NCI-H146 treated with DMSO at 0.1 percent for 48 hours (cell line): Measurements from ENCODE around the gene CA9.

ENCODE experiments used
- DNase-seq: peaks from one replicate; lab custom pipeline; 2025; ENCODE audit not compliant: unreplicated experiment; lab: John Stamatoyannopoulos, UW

CA9 gene

DNA sequence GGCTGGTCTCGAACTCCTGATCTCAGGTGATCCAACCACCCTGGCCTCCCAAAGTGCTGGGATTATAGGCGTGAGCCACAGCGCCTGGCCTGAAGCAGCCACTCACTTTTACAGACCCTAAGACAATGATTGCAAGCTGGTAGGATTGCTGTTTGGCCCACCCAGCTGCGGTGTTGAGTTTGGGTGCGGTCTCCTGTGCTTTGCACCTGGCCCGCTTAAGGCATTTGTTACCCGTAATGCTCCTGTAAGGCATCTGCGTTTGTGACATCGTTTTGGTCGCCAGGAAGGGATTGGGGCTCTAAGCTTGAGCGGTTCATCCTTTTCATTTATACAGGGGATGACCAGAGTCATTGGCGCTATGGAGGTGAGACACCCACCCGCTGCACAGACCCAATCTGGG, 1.5 kb downstream of the CA9 start:
- no peak for DNase-seq

DNA sequence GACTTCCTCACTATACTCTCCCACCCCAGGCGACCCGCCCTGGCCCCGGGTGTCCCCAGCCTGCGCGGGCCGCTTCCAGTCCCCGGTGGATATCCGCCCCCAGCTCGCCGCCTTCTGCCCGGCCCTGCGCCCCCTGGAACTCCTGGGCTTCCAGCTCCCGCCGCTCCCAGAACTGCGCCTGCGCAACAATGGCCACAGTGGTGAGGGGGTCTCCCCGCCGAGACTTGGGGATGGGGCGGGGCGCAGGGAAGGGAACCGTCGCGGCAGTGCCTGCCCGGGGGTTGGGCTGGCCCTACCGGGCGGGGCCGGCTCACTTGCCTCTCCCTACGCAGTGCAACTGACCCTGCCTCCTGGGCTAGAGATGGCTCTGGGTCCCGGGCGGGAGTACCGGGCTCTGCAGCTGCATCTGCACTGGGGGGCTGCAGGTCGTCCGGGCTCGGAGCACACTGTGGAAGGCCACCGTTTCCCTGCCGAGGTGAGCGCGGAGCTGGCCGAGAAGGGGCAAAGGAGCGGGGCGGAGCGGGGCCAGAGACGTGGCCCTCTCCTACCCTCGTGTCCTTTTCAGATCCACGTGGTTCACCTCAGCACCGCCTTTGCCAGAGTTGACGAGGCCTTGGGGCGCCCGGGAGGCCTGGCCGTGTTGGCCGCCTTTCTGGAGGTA, 2.1 kb downstream of the CA9 start:
- DNase-seq, result no peak

- no peak for DNase-seq
Observed at GRCh38 chr9:35679091-35679490, 5.4 kb downstream of the CA9 start.

DNA sequence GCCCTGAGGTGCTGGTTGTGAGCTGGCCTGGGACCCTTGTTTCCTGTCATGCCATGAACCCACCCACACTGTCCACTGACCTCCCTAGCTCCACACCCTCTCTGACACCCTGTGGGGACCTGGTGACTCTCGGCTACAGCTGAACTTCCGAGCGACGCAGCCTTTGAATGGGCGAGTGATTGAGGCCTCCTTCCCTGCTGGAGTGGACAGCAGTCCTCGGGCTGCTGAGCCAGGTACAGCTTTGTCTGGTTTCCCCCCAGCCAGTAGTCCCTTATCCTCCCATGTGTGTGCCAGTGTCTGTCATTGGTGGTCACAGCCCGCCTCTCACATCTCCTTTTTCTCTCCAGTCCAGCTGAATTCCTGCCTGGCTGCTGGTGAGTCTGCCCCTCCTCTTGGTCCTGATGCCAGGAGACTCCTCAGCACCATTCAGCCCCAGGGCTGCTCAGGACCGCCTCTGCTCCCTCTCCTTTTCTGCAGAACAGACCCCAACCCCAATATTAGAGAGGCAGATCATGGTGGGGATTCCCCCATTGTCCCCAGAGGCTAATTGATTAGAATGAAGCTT, 6.1 kb downstream of the CA9 start:
- no peak for DNase-seq

DNA sequence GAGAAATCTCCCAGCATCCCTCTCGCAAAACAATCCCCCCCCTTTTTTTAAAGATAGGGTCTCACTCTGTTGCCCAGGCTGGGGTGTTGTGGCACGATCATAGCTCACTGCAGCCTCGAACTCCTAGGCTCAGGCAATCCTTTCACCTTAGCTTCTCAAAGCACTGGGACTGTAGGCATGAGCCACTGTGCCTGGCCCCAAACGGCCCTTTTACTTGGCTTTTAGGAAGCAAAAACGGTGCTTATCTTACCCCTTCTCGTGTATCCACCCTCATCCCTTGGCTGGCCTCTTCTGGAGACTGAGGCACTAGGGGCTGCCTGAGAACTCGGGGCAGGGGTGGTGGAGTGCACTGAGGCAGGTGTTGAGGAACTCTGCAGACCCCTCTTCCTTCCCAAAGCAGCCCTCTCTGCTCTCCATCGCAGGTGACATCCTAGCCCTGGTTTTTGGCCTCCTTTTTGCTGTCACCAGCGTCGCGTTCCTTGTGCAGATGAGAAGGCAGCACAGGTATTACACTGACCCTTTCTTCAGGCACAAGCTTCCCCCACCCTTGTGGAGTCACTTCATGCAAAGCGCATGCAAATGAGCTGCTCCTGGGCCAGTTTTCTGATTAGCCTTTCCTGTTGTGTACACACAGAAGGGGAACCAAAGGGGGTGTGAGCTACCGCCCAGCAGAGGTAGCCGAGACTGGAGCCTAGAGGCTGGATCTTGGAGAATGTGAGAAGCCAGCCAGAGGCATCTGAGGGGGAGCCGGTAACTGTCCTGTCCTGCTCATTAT, 6.8 kb downstream of the CA9 start:
- DNase-seq, result no peak

- DNase-seq, result no peak
Observed at GRCh38 chr9:35681341-35682002, 7.7 kb downstream of the CA9 start.

- DNase-seq, result no peak
Observed at GRCh38 chr9:35682051-35682450, 8.3 kb downstream of the CA9 start.

DNA sequence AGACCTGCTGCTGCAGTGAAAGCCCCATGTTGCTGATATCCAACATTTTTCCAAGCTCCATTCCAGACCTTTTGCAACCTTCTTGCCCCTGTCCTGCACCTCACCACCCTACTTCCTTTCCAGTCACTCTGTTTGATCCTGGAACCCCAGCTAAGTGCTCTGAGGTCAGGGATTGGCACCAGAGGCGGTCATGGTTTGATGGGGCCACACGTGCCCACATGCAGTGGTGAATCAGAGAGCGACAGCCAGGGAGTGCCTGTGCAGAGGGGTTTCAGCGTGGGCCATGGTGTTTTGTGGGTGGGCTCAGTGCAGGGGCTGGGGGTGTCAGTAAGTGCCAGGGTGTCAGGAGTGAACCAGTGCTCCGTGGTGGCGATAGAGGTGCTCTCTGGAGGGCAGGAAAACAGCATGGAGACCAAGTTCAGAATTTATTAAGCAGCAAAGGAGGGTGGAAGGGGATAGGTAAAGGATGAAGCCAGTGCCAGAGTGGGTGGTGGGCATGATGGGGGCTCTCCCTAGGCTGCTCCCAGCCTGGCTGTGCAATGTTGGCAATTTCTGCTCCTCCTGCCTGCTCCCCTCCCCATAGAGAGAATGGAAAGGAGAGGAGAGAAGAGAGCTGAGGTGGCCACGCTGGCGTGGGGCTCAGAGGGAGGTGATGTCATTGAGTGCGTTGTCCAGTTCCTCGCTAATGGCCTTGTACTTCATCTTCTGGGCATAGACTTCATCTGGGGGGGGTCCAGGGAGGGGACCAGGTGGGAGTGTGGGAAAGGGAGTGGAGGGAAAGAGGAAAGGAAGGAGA, 9.0 kb downstream of the CA9 start:
- no peak for DNase-seq

- no peak for DNase-seq
Observed at GRCh38 chr9:35683323-35683722, 9.6 kb downstream of the CA9 start.

GRCh38 chr9:35684921-35685320, 11.2 kb downstream of the CA9 start:
- DNase-seq, result no peak

DNA sequence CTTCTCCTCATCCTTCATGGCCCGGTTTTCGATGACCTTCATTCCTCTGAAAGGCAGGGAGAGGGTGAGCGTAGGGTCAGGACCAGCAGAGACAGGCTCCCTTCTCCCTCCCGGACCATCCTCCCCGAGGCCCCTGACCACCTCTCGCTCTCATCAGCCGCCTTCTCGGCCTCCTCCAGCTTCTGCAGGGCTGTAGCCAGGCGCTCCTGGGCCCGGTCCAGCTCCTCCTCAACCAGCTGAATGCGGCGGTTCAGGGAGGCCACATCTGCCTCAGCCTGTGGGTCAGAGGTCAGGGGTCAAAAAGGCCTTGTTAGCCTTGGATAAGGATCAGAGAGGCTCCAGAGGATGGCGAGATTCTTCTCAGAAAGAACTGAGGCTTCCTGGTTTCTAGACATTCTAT, 11.8 kb downstream of the CA9 start:
- no peak for DNase-seq

DNA sequence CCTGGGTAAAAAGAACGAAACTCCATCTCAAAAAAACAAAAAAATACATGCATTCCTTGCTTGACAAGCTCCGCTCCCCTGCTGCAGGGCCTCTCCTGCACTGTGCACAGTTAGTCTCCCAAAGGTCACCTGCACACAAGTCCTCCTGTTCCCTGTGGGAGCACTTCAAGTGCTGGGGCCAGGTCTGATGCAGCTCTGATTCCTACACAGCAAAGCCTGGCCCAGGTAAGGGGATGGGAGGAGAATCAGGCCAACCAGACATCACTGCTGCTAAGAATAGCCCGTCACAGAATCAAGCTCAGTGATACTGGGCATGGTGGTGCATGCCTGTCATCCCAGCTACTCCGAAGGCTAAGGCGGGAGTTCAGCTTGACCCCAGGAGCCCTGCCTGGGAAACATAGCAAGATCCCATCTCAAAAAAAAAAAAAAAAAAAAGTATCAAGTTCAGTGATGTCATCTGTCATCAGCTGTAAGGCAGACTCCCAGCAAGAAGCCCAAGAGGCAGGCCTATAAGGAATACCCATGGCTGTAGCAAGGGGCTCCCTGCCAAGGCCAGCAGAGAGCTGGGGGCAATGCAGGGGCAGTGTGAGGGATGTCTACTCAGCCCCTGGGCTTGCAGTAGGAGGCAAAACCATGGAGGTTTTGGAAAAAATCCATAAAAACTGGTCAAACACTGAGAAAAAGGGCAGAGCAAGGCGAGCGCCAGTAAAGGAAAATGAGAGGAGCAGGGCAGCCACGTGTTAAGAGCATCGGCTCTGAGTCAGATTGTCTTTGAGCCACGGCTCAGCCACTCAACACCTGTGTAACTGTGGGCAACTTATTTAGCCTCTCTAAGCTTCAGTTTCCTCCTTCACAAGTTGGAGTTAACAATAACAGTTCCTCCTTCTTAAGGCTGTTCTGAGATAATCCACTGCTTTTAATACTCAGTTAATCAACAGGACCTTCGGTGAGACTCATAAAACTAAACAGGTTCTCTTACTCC, 12.8 kb downstream of the CA9 start:
- no peak for DNase-seq

GRCh38 chr9:35687306-35687705, 13.6 kb downstream of the CA9 start:
- no peak for DNase-seq

DNA sequence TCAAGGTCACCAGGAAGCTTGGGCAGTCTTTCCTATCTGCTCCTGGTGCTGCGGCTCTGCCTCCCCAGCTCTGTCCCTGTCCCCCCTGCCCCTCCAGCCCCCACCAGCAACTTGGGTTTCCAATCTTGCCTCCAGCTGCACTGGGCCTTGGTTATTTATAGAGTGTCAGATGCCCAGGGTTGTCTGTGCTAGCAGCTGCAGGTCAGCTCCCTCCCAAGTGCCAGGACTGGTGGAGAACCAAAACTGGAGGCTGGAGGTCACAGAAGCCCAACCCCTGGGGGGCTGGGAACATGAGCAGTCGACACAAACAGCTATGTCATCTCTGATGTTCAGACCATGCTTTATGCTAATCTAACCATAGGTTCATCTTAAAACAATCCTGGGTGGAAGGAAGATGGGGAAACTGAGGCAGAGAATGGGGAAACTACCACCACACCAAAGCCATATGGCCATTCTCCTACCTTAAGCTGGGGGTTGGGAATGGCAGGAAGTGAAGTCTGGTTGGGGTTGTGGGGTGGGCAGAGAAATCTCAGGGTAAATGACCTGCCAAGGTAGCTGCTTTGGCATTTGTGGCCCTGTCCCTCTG, 14.3 kb downstream of the CA9 start:
- no peak for DNase-seq

DNA sequence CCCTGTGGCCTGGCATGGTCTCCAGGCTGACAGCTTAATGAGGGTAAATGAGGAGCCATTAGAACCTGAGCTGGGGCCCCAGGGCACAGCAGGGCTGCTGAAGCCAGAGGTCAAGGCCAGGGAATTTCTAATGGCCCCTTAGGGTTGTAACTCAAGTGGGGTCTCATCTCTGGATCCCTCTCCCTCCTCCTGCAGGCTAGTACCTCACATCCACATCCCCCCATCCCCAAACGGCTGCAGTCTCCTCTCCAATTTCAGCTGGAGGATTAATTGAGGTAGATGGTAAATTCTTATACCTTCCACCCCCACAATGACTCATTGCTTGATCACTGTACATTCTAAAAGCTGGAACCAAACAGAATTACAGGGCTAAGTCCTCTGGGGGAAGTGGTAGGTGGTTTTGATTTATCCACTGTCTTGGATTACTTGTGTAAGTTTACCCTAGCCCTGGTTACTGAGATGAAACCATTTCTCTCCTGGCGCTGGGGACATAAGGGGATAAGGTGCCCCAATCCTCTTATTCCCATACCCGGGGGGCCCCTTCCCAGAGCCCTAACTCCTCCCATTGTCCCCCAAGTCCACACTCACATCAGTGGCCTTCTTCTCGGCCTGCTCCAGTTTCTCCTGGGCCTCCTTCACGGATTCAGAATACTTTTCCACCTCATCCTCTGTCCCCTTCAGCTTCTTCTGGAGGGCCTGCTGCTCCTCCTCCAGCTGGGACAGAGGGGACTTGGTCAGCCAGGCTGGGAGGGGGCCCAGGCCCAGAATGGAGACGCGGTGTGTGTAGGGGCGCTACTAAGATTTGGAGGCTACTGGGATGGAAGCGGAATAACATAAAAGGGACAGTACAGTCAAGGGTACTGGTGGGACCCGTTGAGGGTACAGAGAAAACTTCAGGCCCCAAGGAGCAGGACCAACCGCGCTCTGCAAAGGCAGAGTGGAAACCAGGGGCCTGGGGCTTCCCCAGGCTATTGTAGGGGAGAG, 15.1 kb downstream of the CA9 start:
- DNase-seq, result no peak

DNA sequence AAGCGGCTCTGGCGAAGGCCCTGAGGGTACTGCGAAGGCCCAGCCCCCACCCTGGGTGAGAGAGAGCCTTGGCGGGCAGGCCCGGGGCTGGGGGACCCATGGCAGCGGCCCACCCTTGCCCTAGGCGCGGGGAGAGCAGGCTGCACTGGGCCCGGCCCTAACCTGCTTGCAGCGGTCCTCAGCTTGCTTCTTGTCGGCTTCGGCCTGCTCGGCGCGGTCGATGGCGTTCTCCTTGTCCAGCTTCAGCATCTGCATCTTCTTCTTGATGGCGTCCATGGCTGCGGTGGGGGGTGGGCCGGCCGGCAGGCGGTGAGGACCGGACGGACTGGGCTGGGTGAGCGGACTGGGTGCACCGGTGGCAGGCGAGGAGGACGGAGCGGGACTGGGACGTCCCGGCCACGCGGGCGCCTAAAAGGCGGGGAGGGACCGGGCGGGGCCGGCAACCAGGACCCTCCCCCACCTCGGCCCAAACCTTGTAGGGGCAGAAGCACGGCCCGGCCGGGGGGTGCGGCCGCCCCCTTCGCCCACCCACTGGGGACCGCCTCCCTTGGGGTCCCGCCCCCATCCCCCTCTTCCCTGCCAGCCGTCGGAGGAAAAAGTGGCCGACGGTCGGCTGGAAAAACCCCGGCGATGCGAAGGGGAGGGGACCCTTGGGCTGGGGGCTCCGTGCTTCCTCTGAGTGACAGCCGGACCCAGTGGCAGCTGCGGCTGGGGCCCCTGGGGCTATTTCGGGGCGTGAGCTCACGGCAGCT, 16.0 kb downstream of the CA9 start, which contains the start of gene TPM2:
TSS of gene TPM2 (minus strand) at position 384 of the 752 bp plus-strand sequence. CDS start at position 276, 108 bp downstream.
- no peak for DNase-seq

DNA sequence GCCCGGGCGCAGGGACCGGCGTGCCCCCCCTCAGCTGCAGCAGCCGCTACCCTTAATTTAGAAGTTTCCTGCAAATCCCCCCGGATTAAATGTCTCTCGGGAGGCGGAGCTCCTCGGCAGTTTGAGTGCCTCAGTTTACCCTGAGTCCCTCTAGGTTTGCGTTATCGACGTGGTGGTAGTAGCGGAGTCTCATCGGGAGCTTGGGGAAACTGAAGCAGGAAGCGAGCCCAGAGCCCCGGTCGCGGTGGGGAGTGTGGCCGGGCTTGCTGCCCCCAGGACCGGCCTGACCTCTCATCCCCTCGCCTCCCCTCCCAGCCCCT, 16.5 kb downstream of the CA9 start:
- DNase-seq, result no peak
